HEK293 (cell line): ENCODE measurements around the gene SLC12A2.

ENCODE experiments used
- CTCF ChIA-PET: fragments of 350-600 bp; formaldehyde crosslinking; extraction: SDS; loops from one replicate; lab custom pipeline; 2021; ENCODE audit warnings: antibody characterized with exemption; lab: Yijun Ruan, JAX
- POLR2A ChIA-PET: fragments of 300-600 bp; formaldehyde crosslinking; extraction: SDS; loops from one replicate; lab custom pipeline; 2020; ENCODE audit warnings: antibody characterized with exemption, inconsistent platforms; lab: Yijun Ruan, JAX
- H3K27ac ChIP-seq: fragments of 200-500 bp; sonication (Bioruptor generic); 2 replicates; pipeline ENCODE4 v1.5.1; 2014; ENCODE audit warnings: low read depth, low read length, control low read depth, inconsistent platforms; ENCODE audit errors: extremely low read depth
- H3K36me3 ChIP-seq, 2 experiments: fragments of 200-500 bp in 1 of 2; sonication (Bioruptor generic) in 1 of 2; 1 replicate in 1 of 2; 2 replicates in 1 of 2; pipeline ENCODE4 v1.5.1; 2014 to 2017; ENCODE audit warnings: inconsistent platforms in 2 of 2, low read length in 2 of 2; ENCODE audit not compliant: control insufficient read depth in 2 of 2, insufficient read depth in 1 of 2
- H3K4me1 ChIP-seq: fragments of 200-500 bp; sonication (Bioruptor generic); 2 replicates; pipeline ENCODE4 v1.5.1; 2014; ENCODE audit warnings: mild to moderate bottlenecking, low read length, inconsistent platforms; ENCODE audit not compliant: control insufficient read depth, insufficient read depth
- H3K4me3 ChIP-seq: 2 replicates; pipeline ENCODE4 v1.5.1; 2011; ENCODE audit warnings: low read depth, mild to moderate bottlenecking, control low read depth, low read length, moderate library complexity
- H3K9me3 ChIP-seq: fragments of 200-500 bp; sonication (Bioruptor generic); 2 replicates; pipeline ENCODE4 v1.5.1; 2014; ENCODE audit warnings: low read depth, low read length, inconsistent platforms; ENCODE audit not compliant: control insufficient read depth, insufficient read depth
- ATF2 ChIP-seq: fragments of 450-650 bp; formaldehyde crosslinking; IDR thresholded peaks from 2 replicates; pipeline ENCODE4 v1.5.1; 2016; ENCODE audit warnings: missing biosample characterization, missing genetic modification characterization, low read depth
- GLIS1 ChIP-seq: fragments of 450-650 bp; formaldehyde crosslinking; IDR thresholded peaks from 2 replicates; pipeline ENCODE4 v1.5.1; 2016; ENCODE audit warnings: missing biosample characterization, missing genetic modification characterization
- KLF17 ChIP-seq: fragments of 450-650 bp; formaldehyde crosslinking; IDR thresholded peaks from 2 replicates; pipeline ENCODE4 v1.5.1; 2016; ENCODE audit warnings: missing biosample characterization, missing genetic modification characterization
- RBAK ChIP-seq: fragments of 450-650 bp; formaldehyde crosslinking; IDR thresholded peaks from 2 replicates; pipeline ENCODE4 v1.5.1; 2016; ENCODE audit warnings: missing biosample characterization, missing genetic modification characterization
- SCRT1 ChIP-seq: fragments of 450-650 bp; formaldehyde crosslinking; IDR thresholded peaks from 2 replicates; pipeline ENCODE4 v1.5.1; 2016; ENCODE audit warnings: missing biosample characterization, missing genetic modification characterization, borderline replicate concordance
- ZBTB6 ChIP-seq: fragments of 450-650 bp; formaldehyde crosslinking; IDR thresholded peaks from 2 replicates; pipeline ENCODE4 v1.5.1; 2017; ENCODE audit warnings: missing biosample characterization, missing genetic modification characterization
- ZNF10 ChIP-seq: fragments of 450-650 bp; formaldehyde crosslinking; IDR thresholded peaks from 2 replicates; pipeline ENCODE4 v1.5.1; 2017; ENCODE audit warnings: missing biosample characterization, missing genetic modification characterization
- ZNF112 ChIP-seq: fragments of 450-650 bp; formaldehyde crosslinking; IDR thresholded peaks from 2 replicates; pipeline ENCODE4 v1.5.0; 2017; ENCODE audit warnings: missing biosample characterization, missing genetic modification characterization
- ZNF174 ChIP-seq: fragments of 450-650 bp; formaldehyde crosslinking; IDR thresholded peaks from 2 replicates; pipeline ENCODE4 v1.5.0; 2017; ENCODE audit warnings: missing biosample characterization, mild to moderate bottlenecking, missing genetic modification characterization
- ZNF18 ChIP-seq: fragments of 450-650 bp; formaldehyde crosslinking; IDR thresholded peaks from 2 replicates; pipeline ENCODE4 v1.5.1; 2016; ENCODE audit warnings: missing biosample characterization, missing genetic modification characterization
- ZNF202 ChIP-seq: fragments of 450-650 bp; formaldehyde crosslinking; IDR thresholded peaks from 2 replicates; pipeline ENCODE4 v1.5.1; 2016; ENCODE audit warnings: missing biosample characterization, missing genetic modification characterization, borderline replicate concordance
- ZNF214 ChIP-seq: fragments of 450-650 bp; formaldehyde crosslinking; IDR thresholded peaks from 2 replicates; pipeline ENCODE4 v1.5.1; 2017; ENCODE audit warnings: missing biosample characterization, mild to moderate bottlenecking, missing genetic modification characterization, borderline replicate concordance
- ZNF23 ChIP-seq: fragments of 450-650 bp; formaldehyde crosslinking; IDR thresholded peaks from 2 replicates; pipeline ENCODE4 v1.5.1; 2016; ENCODE audit warnings: missing biosample characterization, missing genetic modification characterization, borderline replicate concordance
- ZNF449 ChIP-seq: fragments of 450-650 bp; formaldehyde crosslinking; IDR thresholded peaks from 2 replicates; pipeline ENCODE4 v1.5.1; 2017; ENCODE audit warnings: missing biosample characterization, mild to moderate bottlenecking, missing genetic modification characterization, moderate library complexity
- ZNF510 ChIP-seq: fragments of 450-650 bp; formaldehyde crosslinking; IDR thresholded peaks from 2 replicates; pipeline ENCODE4 v1.5.1; 2018; ENCODE audit warnings: mild to moderate bottlenecking, missing genetic modification characterization, missing biosample characterization; ENCODE audit not compliant: insufficient replicate concordance
- ZNF529 ChIP-seq: fragments of 450-650 bp; formaldehyde crosslinking; IDR thresholded peaks from 2 replicates; pipeline ENCODE4 v1.5.1; 2017; ENCODE audit warnings: missing genetic modification characterization, missing biosample characterization; ENCODE audit not compliant: insufficient replicate concordance
- ZNF585B ChIP-seq: fragments of 450-650 bp; formaldehyde crosslinking; IDR thresholded peaks from 2 replicates; pipeline ENCODE4 v1.5.1; 2016; ENCODE audit warnings: missing biosample characterization, missing genetic modification characterization
- ZNF600 ChIP-seq: fragments of 450-650 bp; formaldehyde crosslinking; IDR thresholded peaks from 2 replicates; pipeline ENCODE4 v1.5.1; 2016; ENCODE audit warnings: missing biosample characterization, missing genetic modification characterization
- ZNF610 ChIP-seq: fragments of 450-650 bp; formaldehyde crosslinking; IDR thresholded peaks from 2 replicates; pipeline ENCODE4 v1.5.1; 2016; ENCODE audit warnings: missing biosample characterization, missing genetic modification characterization, borderline replicate concordance
- ZNF621 ChIP-seq: fragments of 450-650 bp; formaldehyde crosslinking; IDR thresholded peaks from 2 replicates; pipeline ENCODE4 v1.5.1; 2017; ENCODE audit warnings: missing biosample characterization, missing genetic modification characterization
- ZNF777 ChIP-seq: fragments of 450-650 bp; formaldehyde crosslinking; IDR thresholded peaks from 2 replicates; pipeline ENCODE4 v1.5.1; 2017; ENCODE audit warnings: missing biosample characterization, missing genetic modification characterization, borderline replicate concordance
- ZNF843 ChIP-seq: fragments of 450-650 bp; formaldehyde crosslinking; IDR thresholded peaks from 2 replicates; pipeline ENCODE4 v1.5.1; 2016; ENCODE audit warnings: missing biosample characterization, missing genetic modification characterization
- ZSCAN5A ChIP-seq: fragments of 450-650 bp; formaldehyde crosslinking; IDR thresholded peaks from 2 replicates; pipeline ENCODE4 v1.5.1; 2016; ENCODE audit warnings: missing biosample characterization, missing genetic modification characterization

The SLC12A2 gene

GRCh38 chr5:128109766-128110165 lies 26.2 kb downstream of the SLC12A2 start (continued):
- TF ChIP-seq ZNF18 (tag by site-specific recombination) (no peak), ZSCAN5A (no peak), ZNF510 (tag by site-specific recombination) (no peak), ZNF610 (tag by site-specific recombination) (no peak), ZNF585B (tag by site-specific recombination) (no peak), ZNF777 (tag by site-specific recombination) (no peak), ZBTB6 (tag by site-specific recombination) (no peak), GLIS1 (tag by site-specific recombination) (no peak), ATF2 (tag by site-specific recombination) (no peak), ZNF214 (tag by site-specific recombination) (no peak), ZNF843 (tag by site-specific recombination) (no peak), ZNF600 (tag by site-specific recombination) (no peak)

- Histone ChIP-seq H3K36me3 (peaks cover 21 to 33% of the 10 kb centered on the region in 2 experiments), H3K27ac (no peak overlapping the region), H3K4me1 (no peaks in the 10 kb centered on the region), H3K4me3 (no peak overlapping the region)
- POLR2A ChIA-PET = no interaction called here
- TF ChIP-seq SCRT1 (tag by site-specific recombination) = no peak
- no peak for TF ChIP-seq ZNF174 (tag by site-specific recombination)
- TF ChIP-seq ZNF529 = no peak
- no peak for TF ChIP-seq ZNF621 (tag by site-specific recombination)
- TF ChIP-seq ZNF10 (tag by site-specific recombination) = no peak
- no peak for TF ChIP-seq ZNF23 (tag by site-specific recombination)
- no peak for TF ChIP-seq ZNF202 (tag by site-specific recombination)
- no peak for TF ChIP-seq ZNF112 (tag by site-specific recombination)
- TF ChIP-seq ZNF449 = no peak
- no peak for TF ChIP-seq RBAK
- no peak for TF ChIP-seq KLF17
- TF ChIP-seq, all 188 proteins: peak for 0
- no peaks in the 10 kb centered on the region for H3K9me3 ChIP-seq
- CTCF ChIA-PET = no interaction called here
Measured at GRCh38 chr5:128111818-128112448, 28.4 kb downstream of the SLC12A2 start.
